Thoracic aorta (tissue), 2 donors: Measurements from ENCODE around the gene ASB6. TPM values are rescaled to one million over a fixed set of nuclear protein-coding genes. Genes with fewer than 3 reads are reported as not detected.
A peak's percentile ranks its signal among the peaks of the same experiment; 100 is the strongest.

Experiments
- ATAC-seq: fragments of 150-250 bp; one replicate; pipeline ENCODE4 v1.8.0; 2017; ENCODE audit warnings: low read depth; ENCODE audit not compliant: insufficient number of reproducible peaks, low FRiP score
- DNase-seq: peaks from one replicate; pipeline ENCODE4 v3.0.0-alpha.2; 2020; ENCODE audit warnings: low spot score
- H3K27ac ChIP-seq, 2 donors: fragments of 200-600 bp; sonication (generic); 1 replicate in 1 of 2; 2 replicates in 1 of 2; pipeline ENCODE4 v1.5.1; 2016; ENCODE audit warnings: mild to moderate bottlenecking in 2 of 2, moderate library complexity in 2 of 2
- H3K27me3 ChIP-seq: fragments of 200-600 bp; sonication (generic); replicated peaks from 2 replicates; pipeline ENCODE4 v1.6.0; 2016; ENCODE audit warnings: mild to moderate bottlenecking; ENCODE audit not compliant: insufficient read depth
- H3K36me3 ChIP-seq: fragments of 200-600 bp; sonication (generic); one replicate; pipeline ENCODE4 v1.5.1; 2016
- H3K4me1 ChIP-seq, 2 donors: fragments of 200-600 bp; sonication (generic); 1 replicate in 1 of 2; 2 replicates in 1 of 2; pipeline versions ENCODE4 v1.5.1 to v1.6.0; 2016; ENCODE audit warnings: low read depth in 2 of 2, mild to moderate bottlenecking in 1 of 2; ENCODE audit not compliant: control insufficient read depth in 1 of 2
- H3K4me3 ChIP-seq: fragments of 200-600 bp; sonication (generic); 2 replicates; pipeline ENCODE4 v1.5.1; 2016; ENCODE audit warnings: mild to moderate bottlenecking
- H3K9me3 ChIP-seq: fragments of 200-600 bp; sonication (generic); 2 replicates; pipeline ENCODE4 v1.5.1; 2016
- CTCF ChIP-seq: fragments of 200-600 bp; sonication (generic); IDR thresholded peaks from one replicate; pipeline ENCODE4 v1.5.1; 2019; ENCODE audit warnings: antibody characterized with exemption
- total RNA-seq, 2 donors: library from RNA; depleted of rRNA; stranded (reverse); fragments of >200 nt; gene quantifications; one replicate each; pipeline versions ENCODE4 v1.1.0 to v1.2.3, GENCODE V29; 2016

ASB6 gene
- 10 to 100 TPM; 23.0 to 31.0 TPM for total RNA-seq

- Histone ChIP-seq H3K4me3 (peak within 1 kb of the TSS; percentile 84), H3K4me1 (peaks cover 22 to 31% of the 10 kb centered on the region in 2 donors), H3K36me3 (peaks cover 26% of the 10 kb centered on the region), H3K9me3 (no peaks in the 10 kb centered on the region), H3K27me3 (no peaks in the 10 kb centered on the region), H3K27ac (peak within 1 kb of the TSS; percentile 88 to 90)
- DNase-seq, result peak; percentile 87
- peak; percentile 100 for TF ChIP-seq CTCF
- ATAC-seq, result peak; percentile 87
Measured at GRCh38 chr9:129641750-129642585, at the start of gene ASB6. ASB6 (minus strand) TSS chr9:129642151; CDS start chr9:129641999, 152 bp downstream.

- H3K4me3 ChIP-seq, result no peak overlapping the region
- H3K4me1 ChIP-seq, result peaks cover 0 to 16% of the 10 kb centered on the region in 2 donors
- H3K27me3 ChIP-seq, result no peaks in the 10 kb centered on the region
- no peaks in the 10 kb centered on the region for H3K36me3 ChIP-seq
- H3K27ac ChIP-seq, result no peak overlapping the region
- no peak for ATAC-seq
- no peak for DNase-seq
- no peak for TF ChIP-seq CTCF
- H3K9me3 ChIP-seq, result no peaks in the 10 kb centered on the region
Measured at GRCh38 chr9:129688285-129689043, 46.5 kb upstream of the ASB6 start.

GRCh38 chr9:129687391-129687790 lies 45.4 kb upstream of the ASB6 start:
- Histone ChIP-seq H3K4me3 (no peak overlapping the region), H3K4me1 (peaks cover 0 to 9% of the 10 kb centered on the region in 2 donors), H3K27me3 (no peaks in the 10 kb centered on the region), H3K36me3 (no peaks in the 10 kb centered on the region), H3K9me3 (no peaks in the 10 kb centered on the region), H3K27ac (no peak overlapping the region)
- DNase-seq (no peak), ATAC-seq (peak; percentile 49)
- TF ChIP-seq CTCF, result no peak

- Histone ChIP-seq H3K9me3 (no peaks in the 10 kb centered on the region), H3K27me3 (no peaks in the 10 kb centered on the region), H3K4me1 (peaks cover 0 to 9% of the 10 kb centered on the region in 2 donors), H3K36me3 (no peaks in the 10 kb centered on the region), H3K27ac (peak overlapping the region in 1 of 2 donors; percentile 17), H3K4me3 (no peak overlapping the region)
- DNase-seq, result no peak
- TF ChIP-seq CTCF, result no peak
- ATAC-seq, result no peak
Measured at GRCh38 chr9:129686736-129687135, 44.8 kb upstream of the ASB6 start.

GRCh38 chr9:129685933-129686259 lies 43.9 kb upstream of the ASB6 start:
- no peak for ATAC-seq
- Histone ChIP-seq H3K4me3 (no peak overlapping the region), H3K9me3 (no peaks in the 10 kb centered on the region), H3K4me1 (peaks cover 0 to 9% of the 10 kb centered on the region in 2 donors), H3K36me3 (no peaks in the 10 kb centered on the region), H3K27ac (no peak overlapping the region), H3K27me3 (no peaks in the 10 kb centered on the region)
- TF ChIP-seq CTCF, result no peak
- no peak for DNase-seq
